NCI-H748 (cell line): ENCODE measurements around the gene LILRB5.
"Not testable (repeated sequence)": the region's sequence is repeated elsewhere in the genome, so short reads cannot be mapped to it uniquely, and the experiment has no call there.

Experiments used
- DNase-seq: peaks from one replicate; lab custom pipeline; 2025; ENCODE audit not compliant: unreplicated experiment; lab: John Stamatoyannopoulos, UW

LILRB5 gene

DNA sequence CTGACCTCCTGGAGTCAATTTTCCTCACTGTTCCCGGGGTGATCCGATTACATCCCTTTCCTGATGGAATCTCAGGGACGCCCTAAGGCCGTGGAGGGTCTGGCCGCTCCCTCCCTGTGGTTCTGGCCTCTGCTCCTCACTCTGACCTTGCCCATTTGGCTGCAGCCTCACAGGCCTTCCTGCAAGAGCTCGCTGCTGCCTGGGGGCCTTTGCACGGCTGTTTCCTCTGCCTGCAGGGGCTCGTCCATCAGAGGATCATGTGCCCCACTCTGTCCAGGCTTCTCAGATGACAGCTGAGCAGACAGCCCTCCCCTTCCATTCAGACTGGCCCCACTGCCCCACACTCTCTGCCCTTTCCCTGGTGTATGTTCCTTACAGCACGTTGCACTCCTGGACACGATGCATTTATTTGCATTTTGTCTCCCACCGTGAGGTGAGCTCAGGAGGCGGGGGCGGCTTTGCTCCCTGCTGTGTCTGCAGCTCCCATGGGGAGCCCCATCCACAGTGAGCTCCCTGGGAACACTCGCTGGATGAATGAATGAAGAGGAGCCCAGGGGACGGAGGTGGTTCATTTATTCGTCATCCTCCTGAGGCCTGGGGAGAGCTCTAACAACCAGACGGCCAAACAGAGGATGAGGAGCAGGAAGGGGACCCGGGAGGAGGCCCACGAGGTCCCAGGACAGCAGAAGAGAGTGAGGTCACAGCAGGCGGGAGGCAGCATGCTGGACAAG is 39.4 kb downstream of the LILRB5 start:
- DNase-seq = not testable (repeated sequence)

DNA sequence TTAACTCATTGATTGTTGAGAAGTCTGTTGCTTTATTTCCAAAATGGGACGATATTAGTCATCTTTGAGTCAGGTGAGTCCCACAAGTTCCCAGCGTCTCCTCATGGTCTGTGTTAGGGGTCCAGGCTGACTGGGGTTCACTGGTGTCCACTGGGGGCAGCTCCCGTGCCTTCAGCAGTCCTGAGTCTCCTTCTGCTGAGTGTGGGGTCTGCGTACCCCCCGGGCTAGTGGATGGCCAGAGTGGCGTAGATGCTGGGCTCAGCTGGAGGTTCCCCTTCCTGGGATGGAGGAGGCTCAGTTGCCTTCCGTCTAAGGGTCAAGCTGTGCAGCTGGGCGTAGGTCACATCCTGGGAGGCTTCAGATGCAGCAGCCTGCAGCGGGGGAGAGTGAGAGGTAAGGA is 40.2 kb downstream of the LILRB5 start:
- no peak for DNase-seq

DNA sequence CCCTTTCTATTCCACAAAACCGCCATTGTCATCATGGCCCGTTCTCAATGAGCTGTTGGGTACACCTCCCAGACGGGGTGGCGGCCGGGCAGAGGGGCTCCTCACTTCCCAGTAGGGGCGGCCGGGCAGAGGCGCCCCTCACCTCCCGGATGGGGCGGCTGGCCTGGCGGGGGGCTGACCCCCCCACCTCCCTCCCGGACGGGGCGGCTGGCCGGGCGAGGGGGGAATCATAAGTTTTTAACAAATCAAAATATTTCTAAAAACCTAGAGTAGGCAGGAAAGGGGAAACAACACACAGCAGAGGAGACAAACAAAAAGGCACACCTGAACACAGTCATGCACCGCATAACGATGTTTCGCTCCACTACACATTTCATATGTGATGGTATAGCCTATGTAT is 42.3 kb downstream of the LILRB5 start:
- DNase-seq = not testable (repeated sequence)

DNA sequence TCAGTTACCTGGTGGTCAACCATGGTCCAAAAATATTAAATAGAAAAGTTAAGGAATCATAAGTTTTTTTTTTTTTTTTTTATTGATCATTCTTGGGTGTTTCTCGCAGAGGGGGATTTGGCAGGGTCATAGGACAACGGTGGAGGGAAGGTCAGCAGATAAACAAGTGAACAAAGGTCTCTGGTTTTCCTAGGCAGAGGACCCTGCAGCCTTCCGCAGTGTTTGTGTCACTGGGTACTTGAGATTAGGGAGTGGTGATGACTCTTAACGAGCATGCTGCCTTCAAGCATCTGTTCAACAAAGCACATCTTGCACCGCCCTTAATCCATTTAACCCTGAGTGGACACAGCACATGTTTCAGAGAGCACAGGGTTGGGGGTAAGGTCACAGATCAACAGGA is 42.9 kb downstream of the LILRB5 start:
- DNase-seq = not testable (repeated sequence)

DNA sequence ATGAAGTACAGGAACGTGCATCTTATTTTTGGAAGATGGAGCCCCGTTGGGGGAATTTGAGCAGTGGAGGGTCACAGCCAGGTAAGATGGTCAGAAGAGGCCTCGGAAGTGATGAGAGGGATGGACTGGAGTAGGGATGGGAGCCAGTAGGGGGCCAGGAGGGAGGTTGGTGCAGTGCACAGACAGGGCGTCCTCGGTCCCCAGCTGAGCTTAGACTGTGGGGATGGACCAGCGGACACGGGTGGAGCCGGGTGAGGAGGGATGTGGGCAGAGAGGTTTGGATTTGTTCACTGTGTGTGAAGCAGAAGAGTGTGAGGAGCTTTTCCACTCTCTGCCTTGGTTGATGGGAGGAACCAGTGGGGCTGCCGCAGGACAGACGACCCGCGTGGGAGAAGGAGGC is 45.8 kb downstream of the LILRB5 start:
- DNase-seq = no peak

DNA sequence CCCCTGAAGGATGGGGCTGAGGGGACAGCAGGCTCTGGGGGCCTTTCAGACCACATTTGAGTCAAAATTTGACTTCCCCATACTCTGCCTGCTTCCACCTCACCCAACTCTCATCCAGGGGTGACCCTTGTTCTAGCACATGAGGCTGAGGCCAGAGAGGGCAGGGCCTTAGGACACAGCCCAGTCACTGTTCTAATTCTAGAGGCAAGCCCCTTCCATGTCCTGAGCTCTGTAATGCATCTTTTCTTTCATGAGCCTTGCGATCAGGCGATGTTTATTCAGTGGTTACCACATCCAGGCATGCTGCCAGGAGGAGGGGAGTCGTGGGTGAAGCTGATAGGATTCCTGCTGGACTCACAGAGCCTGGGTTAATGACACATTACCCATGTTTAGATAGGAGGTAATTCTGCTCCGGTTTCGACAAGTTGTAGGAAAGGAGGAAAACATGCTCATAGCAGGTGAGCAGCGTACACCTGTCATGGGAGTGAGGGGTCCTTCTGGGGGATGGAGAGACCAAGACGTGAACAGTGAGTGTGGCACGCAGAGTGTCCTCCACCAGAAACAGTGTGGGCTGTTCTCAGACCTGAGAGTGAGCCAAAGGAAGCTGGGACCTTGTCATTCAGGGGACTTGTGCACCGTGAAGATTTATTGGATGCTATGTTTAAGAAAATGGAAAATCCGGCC is 47.1 kb downstream of the LILRB5 start:
- peak; percentile 85 for DNase-seq

DNA sequence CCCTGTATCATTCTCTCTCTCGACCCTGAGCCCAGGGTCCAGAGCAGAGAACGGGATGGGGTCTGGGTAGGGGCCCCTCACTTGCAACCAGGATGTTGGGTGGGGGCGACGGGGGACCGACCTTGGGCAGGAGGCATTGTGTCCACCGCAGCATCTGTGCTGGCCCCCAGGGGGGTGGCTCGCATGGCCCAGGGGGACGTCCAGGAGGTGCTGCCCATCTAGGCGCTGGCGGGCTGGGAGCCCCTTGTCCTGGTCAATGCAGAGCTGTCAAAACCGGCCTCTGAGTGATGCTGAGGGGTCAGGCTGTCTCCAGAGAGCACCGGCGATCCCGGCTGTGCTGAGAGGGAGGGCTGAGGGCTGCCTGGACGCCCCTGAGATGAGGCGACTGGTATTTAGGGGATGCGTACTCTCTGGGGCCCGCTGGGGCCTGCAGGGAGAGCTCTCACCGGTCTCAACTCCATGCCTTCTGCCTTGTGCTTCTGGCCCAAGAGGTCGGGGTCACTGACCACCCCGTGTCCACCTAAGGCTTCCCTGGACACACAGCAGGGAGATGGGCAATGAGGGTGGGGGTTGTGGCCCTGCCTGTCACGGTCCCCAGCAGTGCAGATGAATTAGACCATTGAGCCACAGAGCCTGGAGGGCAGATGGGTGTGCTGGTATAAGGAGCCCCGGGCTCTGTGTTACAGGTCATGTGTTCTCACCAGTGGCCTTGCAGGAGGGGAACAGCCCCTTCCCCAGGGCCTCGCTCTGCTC is 47.8 kb downstream of the LILRB5 start:
- no peak for DNase-seq

DNA sequence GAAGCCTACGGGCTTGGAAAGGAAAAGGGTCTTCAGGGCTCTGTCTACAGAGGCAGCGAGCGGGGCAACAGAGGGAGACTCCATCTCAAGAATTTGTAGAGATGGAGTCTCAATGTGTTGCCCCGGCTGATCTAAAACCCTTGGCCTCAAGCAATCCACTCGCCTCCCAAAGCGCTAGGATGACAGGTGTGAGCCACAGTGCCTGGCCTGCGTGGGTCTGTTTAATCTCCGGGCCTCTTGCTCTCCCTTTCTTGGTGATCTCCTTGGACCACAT is 48.4 kb downstream of the LILRB5 start:
- DNase-seq = no peak

DNA sequence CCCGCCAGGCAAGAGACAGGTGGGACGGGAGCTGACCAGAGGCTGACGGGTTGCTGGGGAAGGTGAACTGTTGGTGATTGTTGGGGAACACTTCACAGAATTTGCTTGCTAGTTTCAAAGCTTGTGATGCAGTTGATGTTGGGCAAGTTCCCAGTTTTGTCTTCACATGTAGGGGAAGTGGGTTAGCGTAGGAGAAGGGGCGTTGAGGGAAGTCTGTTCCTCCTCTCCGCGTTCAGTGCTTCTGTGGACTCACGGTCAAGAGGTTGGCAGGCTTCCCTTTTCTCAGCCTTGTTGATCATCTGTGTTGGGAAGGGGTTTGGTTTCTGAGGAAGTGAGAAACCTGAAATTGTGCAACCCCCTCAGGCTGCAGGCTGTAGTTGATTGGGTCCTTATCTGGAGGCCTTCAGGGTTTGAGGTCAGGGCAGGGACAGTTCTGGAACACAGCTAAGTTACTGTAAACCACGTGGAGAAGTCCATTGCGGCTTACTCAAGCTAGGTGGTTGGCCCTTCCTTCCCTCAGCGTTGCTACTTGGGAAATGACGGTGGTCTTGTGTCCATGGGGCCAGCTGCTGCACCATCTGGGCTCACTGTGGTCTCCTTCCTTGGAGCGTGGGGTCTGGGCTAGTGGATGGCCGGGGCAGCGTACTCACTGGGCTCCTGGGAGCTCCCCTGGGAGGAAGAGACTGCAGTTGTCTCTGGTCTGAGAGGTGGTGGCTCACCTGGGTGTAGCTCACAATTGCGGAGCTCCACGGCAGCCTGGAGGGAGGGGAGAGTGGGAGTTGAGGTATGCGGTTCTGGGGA is 48.9 kb downstream of the LILRB5 start:
- no peak for DNase-seq

DNA sequence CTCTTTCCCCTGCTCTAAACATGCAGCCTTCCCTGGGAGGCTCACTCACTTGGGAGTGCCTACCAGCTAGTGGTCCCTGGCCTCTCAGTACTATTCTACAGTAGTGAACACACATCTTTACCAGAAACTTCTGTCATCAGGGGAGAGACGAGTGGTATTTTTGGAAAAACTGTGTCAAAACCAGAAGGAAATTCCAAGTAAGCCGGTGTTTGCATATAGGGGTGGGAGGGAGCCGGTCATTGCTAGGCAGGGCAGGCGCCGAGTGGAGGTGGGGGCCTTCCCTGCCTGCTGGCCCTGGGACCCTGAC is 49.4 kb downstream of the LILRB5 start:
- DNase-seq = no peak

DNA sequence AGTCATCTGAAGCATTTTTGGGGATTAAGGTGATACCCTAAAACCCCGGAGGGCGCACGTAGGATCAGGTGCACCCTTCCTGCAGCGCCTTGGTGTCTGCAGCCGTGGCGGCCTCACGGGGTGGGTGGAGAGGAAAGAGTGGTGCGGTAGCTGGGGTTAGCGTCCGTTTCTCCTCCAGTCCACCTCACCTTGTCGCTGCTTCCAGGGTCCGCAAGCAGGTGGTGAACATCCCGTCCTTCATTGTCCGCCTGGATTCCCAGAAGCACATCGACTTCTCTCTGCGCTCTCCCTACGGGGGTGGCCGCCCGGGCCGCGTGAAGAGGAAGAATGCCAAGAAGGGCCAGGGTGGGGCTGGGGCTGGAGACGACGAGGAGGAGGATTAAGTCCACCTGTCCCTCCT is 49.9 kb downstream of the LILRB5 start:
- DNase-seq = not testable (repeated sequence)

DNA sequence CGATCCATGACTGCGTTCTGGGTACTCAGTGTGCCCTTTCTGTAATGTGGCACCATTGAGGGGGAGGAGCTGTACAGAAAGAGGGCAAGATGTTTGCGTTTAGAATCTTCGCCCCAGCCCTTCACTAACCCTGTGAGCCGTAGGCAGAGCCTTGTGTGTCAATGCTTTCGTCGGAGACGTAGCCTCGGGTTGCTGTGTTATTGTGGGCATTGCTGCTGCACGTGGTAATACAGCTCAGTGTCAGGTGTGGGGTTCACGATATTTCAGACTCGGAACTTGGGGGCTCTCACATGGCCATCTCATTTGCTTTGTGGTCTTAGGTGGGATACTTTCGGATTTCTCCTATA is 50.3 kb downstream of the LILRB5 start:
- no peak for DNase-seq

DNA sequence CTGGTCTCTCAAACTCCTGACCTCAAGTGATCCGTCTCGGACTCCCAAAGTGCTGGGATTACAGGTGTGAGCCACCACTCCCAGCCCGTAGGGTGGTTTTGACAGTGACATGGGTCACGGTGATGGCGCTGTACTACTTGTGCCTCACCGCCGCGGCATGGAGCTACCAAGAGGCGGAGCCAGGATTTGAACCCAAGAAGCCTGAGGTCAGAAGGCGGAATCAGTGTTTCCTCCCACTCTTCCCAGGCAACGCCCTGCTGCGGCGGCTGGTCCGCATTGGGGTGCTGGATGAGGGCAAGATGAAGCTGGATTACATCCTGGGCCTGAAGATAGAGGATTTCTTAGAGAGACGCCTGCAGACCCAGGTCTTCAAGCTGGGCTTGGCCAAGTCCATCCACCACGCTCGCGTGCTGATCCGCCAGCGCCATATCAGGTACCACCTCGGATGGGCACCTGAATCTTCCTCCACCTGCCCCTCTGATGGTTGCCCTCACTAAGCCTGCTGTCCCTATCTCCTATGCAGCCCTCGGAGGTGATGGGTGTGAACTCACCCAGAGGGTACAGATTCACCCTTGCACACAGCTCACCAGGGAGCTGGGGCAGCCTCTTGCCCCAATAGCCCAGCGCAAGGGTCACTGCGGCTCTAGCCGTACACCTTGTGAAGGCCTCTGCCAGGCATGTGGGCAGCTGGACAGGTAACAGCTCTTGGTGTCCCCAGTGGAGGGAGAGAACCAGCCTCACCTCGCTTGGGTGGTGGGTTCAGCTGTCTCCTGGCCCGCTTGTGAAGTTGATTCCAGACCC is 50.8 kb downstream of the LILRB5 start:
- no peak for DNase-seq

DNA sequence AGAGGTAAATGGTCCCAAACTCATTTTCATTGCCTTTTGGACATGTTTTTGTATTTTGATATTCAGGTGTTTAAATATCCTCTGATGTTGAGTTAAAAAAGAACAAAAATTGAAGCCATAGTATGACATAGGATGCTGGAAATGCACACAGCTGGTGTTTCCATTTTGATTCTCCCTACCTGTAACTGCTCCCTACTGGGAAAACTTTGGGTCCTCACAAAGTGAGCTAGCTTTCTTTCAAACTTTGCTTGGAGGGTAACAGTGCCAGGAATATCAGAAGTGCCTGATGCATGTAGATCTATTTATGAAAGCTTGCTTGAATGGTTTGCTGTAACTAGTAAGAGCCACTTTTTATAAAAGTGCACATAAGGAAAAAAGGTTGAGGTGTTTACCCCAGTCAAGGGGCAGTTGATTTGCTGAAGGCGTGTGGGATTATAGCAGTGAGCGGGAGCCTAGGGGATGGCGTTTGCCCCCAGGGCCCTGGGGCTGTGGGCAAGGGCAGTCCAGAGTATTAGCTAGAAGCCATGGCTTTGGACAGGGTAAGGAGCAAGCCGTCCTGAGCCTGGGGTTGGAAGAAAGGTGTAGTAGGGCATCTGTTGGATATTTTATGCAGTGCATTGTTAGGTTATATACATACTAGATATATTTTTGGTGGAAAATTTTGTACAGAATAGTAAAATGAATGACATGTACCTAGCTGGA is 52.2 kb downstream of the LILRB5 start:
- no peak for DNase-seq

DNA sequence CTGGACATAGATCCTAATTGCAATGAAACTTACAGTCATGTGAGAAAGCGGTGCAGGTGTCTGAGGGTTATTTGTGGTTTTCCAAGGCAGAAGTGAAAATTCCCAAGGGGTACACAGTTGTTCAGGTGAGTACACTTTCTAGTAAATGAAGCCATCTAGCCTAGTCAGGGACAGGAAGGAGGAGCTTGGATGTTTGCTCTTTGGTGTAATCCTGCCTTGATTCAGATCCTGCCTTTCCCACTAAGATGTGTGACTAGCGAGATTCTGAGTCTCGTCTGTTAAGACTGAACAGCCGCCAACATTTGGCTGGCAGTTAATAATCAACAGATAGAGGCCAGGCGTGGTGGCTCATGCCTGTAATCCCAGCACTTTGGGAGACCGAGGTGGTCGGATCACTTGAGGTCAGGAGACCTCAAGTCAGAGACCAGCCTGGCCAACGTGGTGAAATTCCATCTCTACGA is 53.9 kb downstream of the LILRB5 start:
- DNase-seq = no peak

DNA sequence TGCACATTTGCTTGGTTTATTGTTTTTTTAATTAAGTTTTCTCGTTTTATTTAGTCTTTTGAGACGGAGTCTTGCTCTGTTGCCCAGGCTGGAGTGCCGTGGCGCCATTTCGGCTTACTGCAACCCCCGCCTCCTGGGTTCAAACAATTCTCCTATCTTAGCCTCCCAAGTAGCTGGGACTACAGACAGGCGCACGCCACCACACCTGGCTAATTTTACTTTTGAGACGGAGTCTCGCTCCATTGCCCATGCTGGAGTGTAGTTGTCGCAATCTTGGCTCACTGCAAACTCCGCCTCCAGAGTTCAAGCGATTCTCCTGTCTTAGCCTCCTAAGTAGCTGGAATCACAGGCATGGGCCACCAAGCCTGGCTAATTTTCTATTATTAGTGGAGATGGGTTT is 55.1 kb downstream of the LILRB5 start:
- DNase-seq = no peak

DNA sequence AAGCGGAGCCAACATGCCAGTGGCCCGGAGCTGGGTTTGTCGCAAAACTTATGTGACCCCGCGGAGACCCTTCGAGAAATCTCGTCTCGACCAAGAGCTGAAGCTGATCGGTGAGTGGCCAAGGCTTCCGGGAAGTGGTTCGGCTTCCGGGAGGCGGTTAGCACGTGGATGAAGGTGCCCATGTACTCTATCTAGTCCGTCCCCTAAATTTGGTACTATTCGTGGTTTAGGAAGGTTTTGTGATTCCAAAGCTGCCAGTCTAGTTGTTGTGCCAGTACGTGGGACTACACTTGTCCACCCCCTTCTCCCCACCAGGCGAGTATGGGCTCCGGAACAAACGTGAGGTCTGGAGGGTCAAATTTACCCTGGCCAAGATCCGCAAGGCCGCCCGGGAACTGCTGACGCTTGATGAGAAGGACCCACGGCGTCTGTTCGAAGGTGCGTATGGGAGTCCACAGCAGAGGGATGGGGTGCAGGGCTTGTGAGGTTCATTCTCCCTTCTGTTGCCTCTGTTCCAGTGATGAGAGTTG is 55.8 kb downstream of the LILRB5 start:
- DNase-seq = no peak
